Measurements from ENCODE around the gene EPS15.

- TF ChIP-seq, protein P1, sequence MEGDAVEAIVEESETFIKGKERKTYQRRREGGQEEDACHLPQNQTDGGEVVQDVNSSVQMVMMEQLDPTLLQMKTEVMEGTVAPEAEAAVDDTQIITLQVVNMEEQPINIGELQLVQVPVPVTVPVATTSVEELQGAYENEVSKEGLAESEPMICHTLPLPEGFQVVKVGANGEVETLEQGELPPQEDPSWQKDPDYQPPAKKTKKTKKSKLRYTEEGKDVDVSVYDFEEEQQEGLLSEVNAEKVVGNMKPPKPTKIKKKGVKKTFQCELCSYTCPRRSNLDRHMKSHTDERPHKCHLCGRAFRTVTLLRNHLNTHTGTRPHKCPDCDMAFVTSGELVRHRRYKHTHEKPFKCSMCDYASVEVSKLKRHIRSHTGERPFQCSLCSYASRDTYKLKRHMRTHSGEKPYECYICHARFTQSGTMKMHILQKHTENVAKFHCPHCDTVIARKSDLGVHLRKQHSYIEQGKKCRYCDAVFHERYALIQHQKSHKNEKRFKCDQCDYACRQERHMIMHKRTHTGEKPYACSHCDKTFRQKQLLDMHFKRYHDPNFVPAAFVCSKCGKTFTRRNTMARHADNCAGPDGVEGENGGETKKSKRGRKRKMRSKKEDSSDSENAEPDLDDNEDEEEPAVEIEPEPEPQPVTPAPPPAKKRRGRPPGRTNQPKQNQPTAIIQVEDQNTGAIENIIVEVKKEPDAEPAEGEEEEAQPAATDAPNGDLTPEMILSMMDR (IDR thresholded peaks at IDR 0.05 in 8 of 11, conservative IDR thresholded peaks at IDR 0.05 in 3 of 11): no peak
- TF ChIP-seq POLR2A (IDR thresholded peaks at IDR 0.05) (no peak), POLR2AphosphoS5 (IDR thresholded peaks at IDR 0.05) (no peak)
These were observed 38.1 kb upstream of the EPS15 start for GRCh38 chr1:51557168-51557567.

Data from spleen (tissue), 7 donors.